GM12878 (cell line): ENCODE results near the gene RIC8B.

Experiments used
- EP300 ChIP-seq, 2 experiments: fragments of 150-350 bp in 1 of 2; IDR thresholded peaks; 2 replicates each; pipeline ENCODE4 v1.6.1; 2011 to 2012; ENCODE audit warnings: low read depth in 2 of 2, low read length in 2 of 2, borderline replicate concordance in 1 of 2, improper control_type of control experiment in 1 of 2, inconsistent platforms in 1 of 2; ENCODE audit not compliant: control insufficient read depth in 1 of 2
- HDAC2 ChIP-seq: fragments of 200-600 bp; sonication (generic); IDR thresholded peaks from 2 replicates; pipeline ENCODE4 v1.6.1; 2017
- JUND ChIP-seq: IDR thresholded peaks from 2 replicates; pipeline ENCODE4 v1.6.1; 2012; ENCODE audit warnings: low read depth, mild to moderate bottlenecking, low read length, improper control_type of control experiment, moderate library complexity
- MYC ChIP-seq: IDR thresholded peaks from 2 replicates; pipeline ENCODE4 v1.6.1; 2011; ENCODE audit warnings: mild to moderate bottlenecking, low read length, moderate library complexity, inconsistent platforms; ENCODE audit not compliant: insufficient read depth, insufficient replicate concordance, insufficient read length, severe bottlenecking
- NRF1 ChIP-seq: conservative IDR thresholded peaks from 2 replicates; pipeline ENCODE4 v1.6.1; 2011; ENCODE audit warnings: mild to moderate bottlenecking, low read depth, low read length, improper control_type of control experiment
- PML ChIP-seq: IDR thresholded peaks from 2 replicates; pipeline ENCODE4 v1.6.1; 2012; ENCODE audit warnings: low read length, inconsistent platforms
- RAD21 ChIP-seq: IDR thresholded peaks from 2 replicates; pipeline ENCODE4 v1.6.1; 2011; ENCODE audit warnings: mild to moderate bottlenecking, low read depth, low read length, moderate library complexity; ENCODE audit not compliant: insufficient read depth
- ZNF274 ChIP-seq: IDR thresholded peaks from one replicate; pipeline ENCODE4 v1.8.0; 2011; ENCODE audit not compliant: insufficient read length, insufficient read depth
- TF ChIP-seq, protein P1 (sequence below): fragments of 450-650 bp; IDR thresholded peaks from 2 replicates; pipeline ENCODE4 v1.6.1; 2017; ENCODE audit warnings: mild to moderate bottlenecking, low read depth, inconsistent platforms; ENCODE audit not compliant: poor library complexity, severe bottlenecking
- TF ChIP-seq, protein P2 (sequence below), 3 experiments: IDR thresholded peaks in 2 of 3; conservative IDR thresholded peaks in 1 of 3; 2 replicates each; pipeline ENCODE4 v1.5.1; 2011; ENCODE audit warnings: low read depth in 3 of 3, low read length in 3 of 3, mild to moderate bottlenecking in 3 of 3, control low read depth in 2 of 3, moderate library complexity in 2 of 3, inconsistent platforms in 1 of 3, mixed read lengths in 1 of 3; ENCODE audit not compliant: control insufficient read depth in 2 of 3, insufficient read depth in 1 of 3; ENCODE audit errors: extremely low read depth in 1 of 3
- TF ChIP-seq, protein P3 (sequence below): IDR thresholded peaks from 2 replicates; pipeline ENCODE4 v1.6.1; 2011; ENCODE audit warnings: low read depth, low read length, improper control_type of control experiment, borderline replicate concordance

DNA sequence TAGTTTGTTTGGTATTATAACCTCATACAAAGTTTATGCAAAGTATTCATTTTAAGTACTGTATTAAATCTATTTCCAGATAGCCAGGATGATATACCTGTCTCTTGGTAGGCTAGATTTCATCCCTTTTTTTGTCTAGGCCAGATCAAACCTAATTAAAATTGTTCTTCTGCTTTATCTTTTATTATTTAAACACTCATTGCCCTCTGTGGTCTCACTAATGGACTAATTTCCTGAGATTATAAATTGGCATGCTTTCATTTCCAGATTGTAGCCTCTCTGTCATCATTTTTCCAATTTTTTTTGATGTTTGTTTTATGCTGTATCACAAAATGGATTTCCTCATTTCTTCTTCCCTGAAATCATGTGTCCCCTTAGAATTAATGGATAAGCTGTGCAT, 95.6 kb downstream of the RIC8B start:
- TF ChIP-seq PML (no peak), RAD21 (no peak), EP300 (IDR thresholded peaks at IDR 0.05; ENCODE audit: borderline replicate concordance in 1 of 2, control insufficient read depth in 1 of 2, low read depth in 2 of 2, low read length in 2 of 2) (no peak), ZNF274 (no peak), HDAC2 (no peak), NRF1 (no peak), MYC (no peak), JUND (no peak)
- TF ChIP-seq, protein P1, sequence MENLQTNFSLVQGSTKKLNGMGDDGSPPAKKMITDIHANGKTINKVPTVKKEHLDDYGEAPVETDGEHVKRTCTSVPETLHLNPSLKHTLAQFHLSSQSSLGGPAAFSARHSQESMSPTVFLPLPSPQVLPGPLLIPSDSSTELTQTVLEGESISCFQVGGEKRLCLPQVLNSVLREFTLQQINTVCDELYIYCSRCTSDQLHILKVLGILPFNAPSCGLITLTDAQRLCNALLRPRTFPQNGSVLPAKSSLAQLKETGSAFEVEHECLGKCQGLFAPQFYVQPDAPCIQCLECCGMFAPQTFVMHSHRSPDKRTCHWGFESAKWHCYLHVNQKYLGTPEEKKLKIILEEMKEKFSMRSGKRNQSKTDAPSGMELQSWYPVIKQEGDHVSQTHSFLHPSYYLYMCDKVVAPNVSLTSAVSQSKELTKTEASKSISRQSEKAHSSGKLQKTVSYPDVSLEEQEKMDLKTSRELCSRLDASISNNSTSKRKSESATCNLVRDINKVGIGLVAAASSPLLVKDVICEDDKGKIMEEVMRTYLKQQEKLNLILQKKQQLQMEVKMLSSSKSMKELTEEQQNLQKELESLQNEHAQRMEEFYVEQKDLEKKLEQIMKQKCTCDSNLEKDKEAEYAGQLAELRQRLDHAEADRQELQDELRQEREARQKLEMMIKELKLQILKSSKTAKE = no peak
- TF ChIP-seq, protein P2, sequence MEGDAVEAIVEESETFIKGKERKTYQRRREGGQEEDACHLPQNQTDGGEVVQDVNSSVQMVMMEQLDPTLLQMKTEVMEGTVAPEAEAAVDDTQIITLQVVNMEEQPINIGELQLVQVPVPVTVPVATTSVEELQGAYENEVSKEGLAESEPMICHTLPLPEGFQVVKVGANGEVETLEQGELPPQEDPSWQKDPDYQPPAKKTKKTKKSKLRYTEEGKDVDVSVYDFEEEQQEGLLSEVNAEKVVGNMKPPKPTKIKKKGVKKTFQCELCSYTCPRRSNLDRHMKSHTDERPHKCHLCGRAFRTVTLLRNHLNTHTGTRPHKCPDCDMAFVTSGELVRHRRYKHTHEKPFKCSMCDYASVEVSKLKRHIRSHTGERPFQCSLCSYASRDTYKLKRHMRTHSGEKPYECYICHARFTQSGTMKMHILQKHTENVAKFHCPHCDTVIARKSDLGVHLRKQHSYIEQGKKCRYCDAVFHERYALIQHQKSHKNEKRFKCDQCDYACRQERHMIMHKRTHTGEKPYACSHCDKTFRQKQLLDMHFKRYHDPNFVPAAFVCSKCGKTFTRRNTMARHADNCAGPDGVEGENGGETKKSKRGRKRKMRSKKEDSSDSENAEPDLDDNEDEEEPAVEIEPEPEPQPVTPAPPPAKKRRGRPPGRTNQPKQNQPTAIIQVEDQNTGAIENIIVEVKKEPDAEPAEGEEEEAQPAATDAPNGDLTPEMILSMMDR (IDR thresholded peaks at IDR 0.05 in 2 of 3, conservative IDR thresholded peaks at IDR 0.05 in 1 of 3; ENCODE audit: control insufficient read depth in 2 of 3, extremely low read depth in 1 of 3, insufficient read depth in 1 of 3, low read depth in 3 of 3, low read length in 3 of 3) = no peak
- TF ChIP-seq, protein P3, sequence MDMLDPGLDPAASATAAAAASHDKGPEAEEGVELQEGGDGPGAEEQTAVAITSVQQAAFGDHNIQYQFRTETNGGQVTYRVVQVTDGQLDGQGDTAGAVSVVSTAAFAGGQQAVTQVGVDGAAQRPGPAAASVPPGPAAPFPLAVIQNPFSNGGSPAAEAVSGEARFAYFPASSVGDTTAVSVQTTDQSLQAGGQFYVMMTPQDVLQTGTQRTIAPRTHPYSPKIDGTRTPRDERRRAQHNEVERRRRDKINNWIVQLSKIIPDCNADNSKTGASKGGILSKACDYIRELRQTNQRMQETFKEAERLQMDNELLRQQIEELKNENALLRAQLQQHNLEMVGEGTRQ = no peak
